GM13976 (cell line): Measurements from ENCODE around the gene DPYSL4.

Experiments
- DNase-seq: peaks from one replicate; pipeline ENCODE4 v3.0.0; 2012; ENCODE audit warnings: low spot score
- CTCF ChIP-seq: IDR thresholded peaks from 2 replicates; pipeline ENCODE4 v1.5.1; 2012; ENCODE audit warnings: borderline replicate concordance, mild to moderate bottlenecking; ENCODE audit not compliant: insufficient read depth; ENCODE audit errors: extremely low read depth, missing control alignments, control extremely low read depth
- in situ Hi-C: fragments of 300-500 bp; cut with MboI; formaldehyde crosslinking; loops from one replicate; pipeline ENCODE4 v1.12.0; 2022; ENCODE audit warnings: low sequenced_read_pairs, mixed read lengths, inconsistent platforms; ENCODE audit not compliant: unreplicated experiment

DPYSL4 gene

GRCh38 chr10:132183046-132183445 is 3.7 kb upstream of the DPYSL4 start:
- in situ Hi-C loops = no loop called here
- TF ChIP-seq CTCF = no peak
- DNase-seq = no peak

- TF ChIP-seq CTCF = no peak
- in situ Hi-C loops = no loop called here
- no peak for DNase-seq
Measured at GRCh38 chr10:132184816-132185593, 1.7 kb upstream of the DPYSL4 start.

- in situ Hi-C loops = no loop called here
- no peak for TF ChIP-seq CTCF
- no peak for DNase-seq
Measured at GRCh38 chr10:132185601-132186487, 904 bp upstream of the DPYSL4 start.

- no peak for DNase-seq
- in situ Hi-C loops = no loop called here
- TF ChIP-seq CTCF = no peak
Measured at GRCh38 chr10:132187430-132188138, 836 bp downstream of the DPYSL4 start.

GRCh38 chr10:132188331-132188730 is 1.6 kb downstream of the DPYSL4 start:
- in situ Hi-C loops = no loop called here
- TF ChIP-seq CTCF = no peak
- no peak for DNase-seq

- in situ Hi-C loops = no loop called here
- no peak for DNase-seq
- TF ChIP-seq CTCF = no peak
Measured at GRCh38 chr10:132189016-132189415, 2.3 kb downstream of the DPYSL4 start.
